Measurements from ENCODE around the gene VPS9D1. TPM values are rescaled to one million over a fixed set of nuclear protein-coding genes. Genes with fewer than 3 reads are reported as not detected.

VPS9D1 gene
- total and polyA plus RNA-seq, 2 of the 4 experiments (the other 2 are of a cell fraction), result 1.8 to 20.3 TPM

DNA sequence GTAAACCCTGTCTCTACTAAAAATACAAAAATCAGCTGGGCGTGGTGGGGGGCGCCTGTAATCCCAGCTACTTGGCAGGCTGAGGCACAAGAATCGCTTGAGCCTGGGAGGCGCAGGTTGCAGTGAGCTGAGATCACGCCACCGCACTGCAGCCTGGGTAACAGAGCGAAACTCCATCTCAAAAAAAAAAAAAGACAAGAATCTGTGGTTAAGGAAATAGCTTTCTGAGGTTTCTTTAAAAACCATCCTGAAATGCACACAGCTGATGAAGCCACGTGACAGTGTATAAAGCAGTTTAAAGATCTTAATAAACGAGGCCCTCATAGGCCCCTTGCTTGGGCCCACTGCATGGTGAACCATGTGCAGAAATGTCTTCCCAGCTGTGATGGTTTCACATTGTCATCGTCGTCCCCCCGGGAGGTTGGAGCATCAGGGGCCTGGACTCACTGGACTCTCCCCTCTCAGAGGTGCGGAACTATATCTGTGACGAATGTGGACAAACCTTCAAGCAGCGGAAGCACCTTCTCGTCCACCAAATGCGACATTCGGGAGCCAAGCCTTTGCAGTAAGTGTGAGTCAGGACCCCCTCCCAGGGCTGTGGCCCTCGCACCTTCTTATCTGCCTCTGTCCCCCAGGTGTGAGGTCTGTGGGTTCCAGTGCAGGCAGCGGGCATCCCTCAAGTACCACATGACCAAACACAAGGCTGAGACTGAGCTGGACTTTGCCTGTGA is 16.8 kb upstream of the VPS9D1 start:
- peaks cover 8 to 10% of the 10 kb centered on the region in 2 experiments; a peak in 3 of 4 replicates for H3K79me1 ChIP-seq (ENCODE audit: low read depth in 1 of 2, low read length in 2 of 2)
- H3K23ac ChIP-seq (ENCODE audit: low read depth, low read length), result no peak overlapping the region
- H3K9ac ChIP-seq (ENCODE audit: low read depth, low read length), result no peak overlapping the region
- H2AK9ac ChIP-seq (replicated peaks; ENCODE audit: low read depth, low read length, poor library complexity), result no peak overlapping the region
- no peaks in the 10 kb centered on the region for H3K9me1 ChIP-seq (ENCODE audit: insufficient read depth, low read length)
- DNase-seq (no peak), ATAC-seq (ENCODE audit: low read depth) (no peak)
- no peaks in the 10 kb centered on the region for H3K9me3 ChIP-seq (ENCODE audit: control insufficient read depth, insufficient read depth, low read length)
- no peak overlapping the region for H3K14ac ChIP-seq (replicated peaks; ENCODE audit: low read depth, low read length)
- CTCF ChIA-PET, result interaction anchor here (0.6 kb wide), 1 partner anchor 44 kb away, joined by 3 read pairs; no protein-coding TSS in a partner anchor
- TF ChIP-seq RFX5 (IDR thresholded peaks at IDR 0.05; ENCODE audit: low read depth, low read length), result no peak
- no peak for TF ChIP-seq NFE2L2 (IDR thresholded peaks at IDR 0.05; ENCODE audit: low read depth, low read length)
- TF ChIP-seq BHLHE40 (IDR thresholded peaks at IDR 0.05; ENCODE audit: low read depth, low read length), result no peak
- TF ChIP-seq, protein P1, sequence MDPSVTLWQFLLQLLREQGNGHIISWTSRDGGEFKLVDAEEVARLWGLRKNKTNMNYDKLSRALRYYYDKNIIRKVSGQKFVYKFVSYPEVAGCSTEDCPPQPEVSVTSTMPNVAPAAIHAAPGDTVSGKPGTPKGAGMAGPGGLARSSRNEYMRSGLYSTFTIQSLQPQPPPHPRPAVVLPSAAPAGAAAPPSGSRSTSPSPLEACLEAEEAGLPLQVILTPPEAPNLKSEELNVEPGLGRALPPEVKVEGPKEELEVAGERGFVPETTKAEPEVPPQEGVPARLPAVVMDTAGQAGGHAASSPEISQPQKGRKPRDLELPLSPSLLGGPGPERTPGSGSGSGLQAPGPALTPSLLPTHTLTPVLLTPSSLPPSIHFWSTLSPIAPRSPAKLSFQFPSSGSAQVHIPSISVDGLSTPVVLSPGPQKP (IDR thresholded peaks at IDR 0.05; ENCODE audit: borderline replicate concordance, low read depth, low read length), result no peak
- TF ChIP-seq RCOR1 (IDR thresholded peaks at IDR 0.05; ENCODE audit: insufficient replicate concordance, low read length), result no peak
- TF ChIP-seq MXI1 (IDR thresholded peaks at IDR 0.05; ENCODE audit: borderline replicate concordance, low read depth, low read length), result no peak
- TF ChIP-seq RAD21 (IDR thresholded peaks at IDR 0.05; ENCODE audit: low read length), result no peak
- TF ChIP-seq CEBPB (IDR thresholded peaks at IDR 0.05; ENCODE audit: low read depth, low read length), result no peak
- TF ChIP-seq CHD1 (IDR thresholded peaks at IDR 0.05; ENCODE audit: low read depth, low read length), result no peak
- TF ChIP-seq, protein P2, sequence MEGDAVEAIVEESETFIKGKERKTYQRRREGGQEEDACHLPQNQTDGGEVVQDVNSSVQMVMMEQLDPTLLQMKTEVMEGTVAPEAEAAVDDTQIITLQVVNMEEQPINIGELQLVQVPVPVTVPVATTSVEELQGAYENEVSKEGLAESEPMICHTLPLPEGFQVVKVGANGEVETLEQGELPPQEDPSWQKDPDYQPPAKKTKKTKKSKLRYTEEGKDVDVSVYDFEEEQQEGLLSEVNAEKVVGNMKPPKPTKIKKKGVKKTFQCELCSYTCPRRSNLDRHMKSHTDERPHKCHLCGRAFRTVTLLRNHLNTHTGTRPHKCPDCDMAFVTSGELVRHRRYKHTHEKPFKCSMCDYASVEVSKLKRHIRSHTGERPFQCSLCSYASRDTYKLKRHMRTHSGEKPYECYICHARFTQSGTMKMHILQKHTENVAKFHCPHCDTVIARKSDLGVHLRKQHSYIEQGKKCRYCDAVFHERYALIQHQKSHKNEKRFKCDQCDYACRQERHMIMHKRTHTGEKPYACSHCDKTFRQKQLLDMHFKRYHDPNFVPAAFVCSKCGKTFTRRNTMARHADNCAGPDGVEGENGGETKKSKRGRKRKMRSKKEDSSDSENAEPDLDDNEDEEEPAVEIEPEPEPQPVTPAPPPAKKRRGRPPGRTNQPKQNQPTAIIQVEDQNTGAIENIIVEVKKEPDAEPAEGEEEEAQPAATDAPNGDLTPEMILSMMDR (conservative IDR thresholded peaks at IDR 0.05; ENCODE audit: low read depth, low read length), result no peak
- no peak for TF ChIP-seq SMC3 (IDR thresholded peaks at IDR 0.05; ENCODE audit: low read depth, low read length)
- no peak overlapping the region for H2BK120ac ChIP-seq (ENCODE audit: low read depth, low read length)
- no peak overlapping the region for H3K4ac ChIP-seq (ENCODE audit: low read depth, low read length)
- no peak overlapping the region for H2AFZ ChIP-seq (replicated peaks; ENCODE audit: low read length, poor library complexity)
- H2BK20ac ChIP-seq (ENCODE audit: low read depth, low read length), result no peak overlapping the region
- H3K56ac ChIP-seq (ENCODE audit: extremely low read depth, insufficient read depth, low read length), result no peak overlapping the region
- peaks cover 72% of the 10 kb centered on the region for H3K36me3 ChIP-seq (ENCODE audit: control insufficient read depth, insufficient read depth, low read length)
- no peaks in the 10 kb centered on the region for H3K27me3 ChIP-seq (ENCODE audit: control insufficient read depth, insufficient read depth, low read length)
- dilution Hi-C loops (cut with HindIII; ENCODE audit: low sequenced_read_pairs, unreplicated experiment) (no loop called here), intact Hi-C loops (cut with micrococcal nuclease) (no loop called here), in situ Hi-C loops (cut with MboI; ENCODE audit: low sequenced_read_pairs) (no loop called here)
- no peak overlapping the region for H3K27ac ChIP-seq (ENCODE audit: insufficient read depth, low read length)
- no peak overlapping the region for H2BK15ac ChIP-seq (ENCODE audit: low read depth, low read length)
- no peak overlapping the region for H4K8ac ChIP-seq (ENCODE audit: low read depth in 2 of 2, low read length in 2 of 2)
- no peak overlapping the region for H4K91ac ChIP-seq (ENCODE audit: insufficient read depth, low read depth, low read length)
- H3K4me3 ChIP-seq (ENCODE audit: insufficient read depth, low read depth, low read length), result no peak overlapping the region
- 95% methylated on average over 12 of the region's 20 CpGs; no CpG with 5 or more reads in 1 of the 2 experiments for WGBS, 2 experiments (ENCODE audit: extremely low coverage in 2 of 2, insufficient read length in 1 of 2)
- H3K4me2 ChIP-seq (ENCODE audit: low read depth, low read length), result no peak overlapping the region
- no peaks in the 10 kb centered on the region for H3K4me1 ChIP-seq (ENCODE audit: control insufficient read depth, insufficient read depth, low read length)
- no TSS peak for BruUV-seq (replicated peaks)
- H4K5ac ChIP-seq (ENCODE audit: low read depth, low read length), result no peak overlapping the region
- POLR2A ChIA-PET (ENCODE audit: unreplicated experiment), result interaction anchor here (0.6 kb wide), 1 partner anchor 11 kb away, joined by 4 read pairs; no protein-coding TSS in a partner anchor
- H2AK5ac ChIP-seq (ENCODE audit: low read depth, low read length), result no peak overlapping the region
- no peaks in the 10 kb centered on the region; the same call in 1 of the 2 replicates for H4K20me1 ChIP-seq (ENCODE audit: insufficient read depth, low read length)
- no peak overlapping the region for H3K18ac ChIP-seq (ENCODE audit: low read depth, low read length)
- H2BK5ac ChIP-seq (ENCODE audit: low read depth, low read length, poor library complexity, severe bottlenecking), result no peak overlapping the region

All from IMR-90 (cell line).